Suprapubic skin (tissue), 4 donors: ENCODE measurements around the gene PRR35. TPM values are rescaled to one million over a fixed set of nuclear protein-coding genes. Genes with fewer than 3 reads are reported as not detected.
A peak's percentile ranks its signal among the peaks of the same experiment; 100 is the strongest.

Source experiments
- DNase-seq, 2 donors: peaks; one replicate each; pipeline ENCODE4 v3.0.0-alpha.2; 2019; ENCODE audit warnings: low spot score in 2 of 2
- H3K27ac ChIP-seq: fragments of 200-600 bp; sonication (generic); one replicate; pipeline ENCODE4 v1.5.1; 2019
- H3K27me3 ChIP-seq: fragments of 200-600 bp; sonication (generic); one replicate; pipeline ENCODE4 v1.5.1; 2019
- H3K36me3 ChIP-seq: fragments of 200-600 bp; sonication (generic); one replicate; pipeline ENCODE4 v1.5.1; 2019
- H3K4me1 ChIP-seq: fragments of 200-600 bp; sonication (generic); one replicate; pipeline ENCODE4 v1.5.1; 2019
- H3K4me3 ChIP-seq: fragments of 200-600 bp; sonication (generic); one replicate; pipeline ENCODE4 v1.5.1; 2019; ENCODE audit warnings: mild to moderate bottlenecking
- H3K9me3 ChIP-seq: fragments of 200-600 bp; sonication (generic); one replicate; pipeline ENCODE4 v1.5.1; 2019
- CTCF ChIP-seq, 2 donors: fragments of 200-600 bp in 1 of 2; fragments of 450-650 bp in 1 of 2; sonication (generic) in 1 of 2; IDR thresholded peaks; one replicate each; pipeline ENCODE4 v1.5.1; 2016 to 2019; ENCODE audit warnings: antibody characterized with exemption in 2 of 2, mild to moderate bottlenecking in 1 of 2, moderate library complexity in 1 of 2
- EP300 ChIP-seq: sonication (generic); formaldehyde crosslinking; IDR thresholded peaks from one replicate; pipeline ENCODE4 v1.6.1; 2017; ENCODE audit warnings: antibody characterized with exemption
- POLR2A ChIP-seq, 2 donors: fragments of 450-650 bp; IDR thresholded peaks; one replicate each; pipeline ENCODE4 v1.6.1; 2017; ENCODE audit warnings: antibody characterized with exemption in 2 of 2, mild to moderate bottlenecking in 2 of 2, moderate library complexity in 2 of 2
- POLR2AphosphoS5 ChIP-seq, 3 donors: sonication (generic); formaldehyde crosslinking; IDR thresholded peaks; one replicate each; pipeline ENCODE4 v1.6.1; 2017; ENCODE audit warnings: antibody characterized with exemption in 3 of 3
- WGBS: methylation state at CpG from one replicate; pipeline ENCODE4 v1.1.5; 2018; 5-methylcytosine and 5-hydroxymethylcytosine counted together
- total RNA-seq, 4 donors: library from RNA; depleted of rRNA; stranded (reverse); fragments of >200 nt; gene quantifications; one replicate each; pipeline ENCODE4 v1.1.0, GENCODE V29; 2016

Gene PRR35
- total RNA-seq, 4 donors from 2014 or later, result not detected

GRCh38 chr16:553601-554296 is 6.4 kb upstream of the PRR35 start:
- Histone ChIP-seq H3K27ac (no peak overlapping the region), H3K36me3 (peaks cover 48% of the 10 kb centered on the region), H3K9me3 (no peaks in the 10 kb centered on the region), H3K4me3 (no peak overlapping the region), H3K27me3 (peaks cover 11% of the 10 kb centered on the region), H3K4me1 (peaks cover 20% of the 10 kb centered on the region)
- no peak for DNase-seq
- no peak for TF ChIP-seq CTCF (IDR thresholded peaks at IDR 0.05)
- WGBS, result 73% methylated on average over 11 of the region's 33 CpGs

DNA sequence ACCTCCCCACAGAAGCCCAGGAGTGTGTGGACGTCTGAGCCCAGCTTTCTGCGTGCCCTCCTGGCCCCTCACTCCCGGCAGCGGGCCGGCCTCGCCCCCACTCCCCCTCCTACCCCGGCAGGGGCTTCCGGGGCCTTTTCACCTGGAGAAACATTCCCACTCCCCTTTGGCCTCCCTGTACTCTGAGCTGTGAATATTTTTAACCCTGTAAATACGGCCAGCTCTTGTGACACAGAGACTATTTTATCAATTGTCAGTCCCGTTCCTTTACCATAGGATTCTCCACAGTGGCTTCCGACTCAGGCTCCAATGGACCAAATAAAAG is 5.9 kb upstream of the PRR35 start:
- WGBS, result 75% methylated on average over 11 of the region's 11 CpGs
- H3K4me1 ChIP-seq, result peaks cover 25% of the 10 kb centered on the region
- no peak for DNase-seq
- H3K27ac ChIP-seq, result no peak overlapping the region
- peaks cover 43% of the 10 kb centered on the region for H3K36me3 ChIP-seq
- no peak overlapping the region for H3K4me3 ChIP-seq
- H3K27me3 ChIP-seq, result peaks cover 16% of the 10 kb centered on the region
- no peaks in the 10 kb centered on the region for H3K9me3 ChIP-seq
- TF ChIP-seq EP300 (no peak), POLR2A (IDR thresholded peaks at IDR 0.05) (no peak)

- 41% methylated on average over 31 of the region's 54 CpGs for WGBS
- peaks cover 21% of the 10 kb centered on the region for H3K27me3 ChIP-seq
- peak overlapping the region; percentile 39 for H3K4me3 ChIP-seq
- no peaks in the 10 kb centered on the region for H3K9me3 ChIP-seq
- H3K27ac ChIP-seq, result no peak overlapping the region
- TF ChIP-seq CTCF (IDR thresholded peaks at IDR 0.05), result no peak
- TF ChIP-seq POLR2A (IDR thresholded peaks at IDR 0.05), result no peak
- no peak for TF ChIP-seq POLR2AphosphoS5 (IDR thresholded peaks at IDR 0.05)
- TF ChIP-seq EP300, result no peak
- peaks cover 30% of the 10 kb centered on the region for H3K4me1 ChIP-seq
- DNase-seq, result no peak
- peaks cover 38% of the 10 kb centered on the region for H3K36me3 ChIP-seq
Measured at GRCh38 chr16:554640-555365, 5.4 kb upstream of the PRR35 start.

DNA sequence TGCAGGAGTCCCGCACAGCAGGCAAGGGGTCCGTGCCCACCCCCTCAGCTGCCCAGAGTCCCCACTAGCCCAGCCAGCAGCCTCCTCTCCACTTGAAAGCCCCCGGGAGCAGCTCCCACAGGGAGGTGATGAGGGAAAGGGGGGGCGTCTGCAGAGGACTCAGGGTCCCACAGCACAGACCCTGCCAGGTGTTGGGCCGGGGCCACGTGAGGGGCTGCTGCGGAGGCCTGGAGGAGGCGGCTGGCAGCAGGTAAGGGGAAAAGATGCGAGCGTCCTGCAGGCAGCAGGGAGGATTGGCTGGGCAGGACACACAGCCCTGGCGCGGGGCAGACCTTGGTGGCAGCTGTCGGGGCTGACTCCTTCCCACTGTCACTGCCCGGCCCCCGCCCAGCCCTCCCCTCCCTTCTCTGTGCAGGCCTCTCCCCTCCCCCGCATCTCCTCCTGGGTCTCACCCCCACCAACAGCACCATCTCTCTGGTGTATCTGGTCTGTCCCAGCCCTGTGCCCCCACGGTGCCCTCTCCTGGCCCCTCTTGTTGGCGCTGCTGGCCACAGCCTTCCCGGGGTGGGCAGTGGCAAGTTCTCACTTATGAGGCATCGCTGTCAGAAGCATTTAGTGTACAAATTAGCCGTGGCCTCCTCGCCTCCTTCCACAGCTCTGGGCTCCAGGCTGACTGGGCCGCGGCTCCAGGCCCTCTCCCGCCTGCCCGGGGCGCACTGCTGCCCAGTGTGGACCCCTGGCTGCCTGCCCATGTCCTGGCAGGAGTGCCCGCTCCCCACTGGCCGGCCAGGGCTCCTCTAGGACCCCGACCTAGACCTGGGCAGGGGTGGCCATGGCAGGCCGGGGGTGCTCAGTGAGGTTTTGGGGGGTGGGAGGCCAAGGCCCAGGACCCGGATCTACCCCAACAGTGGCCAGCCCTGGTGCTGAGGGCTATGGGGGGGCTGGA is 4.4 kb upstream of the PRR35 start:
- H3K36me3 ChIP-seq, result peaks cover 32% of the 10 kb centered on the region

More for the DNA sequence above, 4.4 kb upstream of the PRR35 start:
- Histone ChIP-seq H3K4me3 (no peak overlapping the region), H3K9me3 (no peaks in the 10 kb centered on the region), H3K27me3 (peaks cover 31% of the 10 kb centered on the region), H3K27ac (no peak overlapping the region), H3K4me1 (peaks cover 40% of the 10 kb centered on the region)
- DNase-seq, result no peak
- WGBS, result 62% methylated on average over 15 of the region's 32 CpGs
- TF ChIP-seq CTCF (IDR thresholded peaks at IDR 0.05), result no peak
- no peak for TF ChIP-seq EP300
- TF ChIP-seq POLR2A (IDR thresholded peaks at IDR 0.05), result no peak
- TF ChIP-seq POLR2AphosphoS5 (IDR thresholded peaks at IDR 0.05), result no peak
